ES-I3 (cell line): ENCODE measurements around the gene MAST4.

Experiments used
- H3K36me3 ChIP-seq: 2 replicates; pipeline ENCODE4 v1.6.1; 2013; ENCODE audit warnings: mild to moderate bottlenecking, low read length, control low read depth, moderate library complexity; ENCODE audit not compliant: insufficient read depth
- H3K4me1 ChIP-seq: 2 replicates; pipeline ENCODE4 v1.6.1; 2013; ENCODE audit warnings: mild to moderate bottlenecking, control low read depth, low read length; ENCODE audit not compliant: insufficient read depth
- H3K9ac ChIP-seq: 2 replicates; pipeline ENCODE4 v1.6.1; 2013; ENCODE audit warnings: low read depth, mild to moderate bottlenecking, low read length, moderate library complexity
- H3K9me3 ChIP-seq: 2 replicates; pipeline ENCODE4 v1.6.1; 2013; ENCODE audit warnings: mild to moderate bottlenecking, low read length, moderate library complexity; ENCODE audit not compliant: control insufficient read depth, insufficient read depth

MAST4 gene

DNA sequence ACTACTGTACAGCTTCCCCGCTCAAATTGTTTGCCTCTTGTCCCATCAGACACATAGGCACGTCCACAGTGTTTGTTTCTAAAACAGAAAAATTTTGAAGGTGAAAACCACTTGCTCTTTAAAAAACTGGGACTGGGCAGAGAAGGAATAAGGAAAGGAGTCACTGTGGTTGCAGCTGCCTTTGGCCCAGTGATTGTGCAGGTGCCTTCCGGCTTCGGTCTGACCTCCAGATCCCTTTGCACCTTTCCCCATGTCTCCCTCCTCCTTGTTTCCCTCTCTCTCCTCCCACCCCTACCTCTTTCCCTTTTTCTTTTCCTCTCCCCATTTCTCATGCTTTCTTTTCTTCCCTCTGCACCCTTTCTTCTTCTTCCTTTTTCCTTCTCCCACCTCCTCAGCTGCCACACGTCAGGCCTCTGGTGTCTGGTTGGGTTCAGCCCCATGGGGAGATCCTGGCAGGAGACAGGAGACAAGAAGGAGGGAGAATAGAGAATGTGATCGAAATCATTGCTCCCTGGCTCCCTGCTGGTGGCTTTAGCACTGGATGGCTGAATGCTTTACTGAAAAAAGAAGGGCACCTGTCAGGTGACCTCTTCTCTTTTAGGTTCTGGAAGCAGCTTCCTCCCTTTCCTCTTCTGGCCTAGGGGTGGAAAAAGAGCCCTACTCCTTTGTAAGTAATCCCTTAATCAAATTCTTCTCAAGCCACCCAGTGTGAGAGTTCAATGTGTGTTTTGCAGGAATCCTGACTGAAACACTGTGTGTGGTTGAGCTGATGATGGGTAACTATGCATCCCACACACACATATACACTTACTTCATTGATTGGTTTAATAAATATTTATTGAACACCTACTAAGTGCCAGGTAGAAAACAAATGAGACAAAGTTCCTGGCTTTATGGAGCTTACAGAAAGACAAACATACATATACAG is 267.3 kb downstream of the MAST4 start:
- Histone ChIP-seq H3K9ac (no peak overlapping the region), H3K9me3 (no peaks in the 10 kb centered on the region), H3K4me1 (peaks cover 36% of the 10 kb centered on the region; the same call in 1 of the 2 replicates), H3K36me3 (no peaks in the 10 kb centered on the region)

GRCh38 chr5:66864240-66864884 is 268.2 kb downstream of the MAST4 start:
- Histone ChIP-seq H3K9me3 (no peaks in the 10 kb centered on the region), H3K9ac (peak overlapping the region; percentile 21; the same call in 1 of the 2 replicates), H3K4me1 (peaks cover 36% of the 10 kb centered on the region; the same call in 1 of the 2 replicates), H3K36me3 (no peaks in the 10 kb centered on the region)

DNA sequence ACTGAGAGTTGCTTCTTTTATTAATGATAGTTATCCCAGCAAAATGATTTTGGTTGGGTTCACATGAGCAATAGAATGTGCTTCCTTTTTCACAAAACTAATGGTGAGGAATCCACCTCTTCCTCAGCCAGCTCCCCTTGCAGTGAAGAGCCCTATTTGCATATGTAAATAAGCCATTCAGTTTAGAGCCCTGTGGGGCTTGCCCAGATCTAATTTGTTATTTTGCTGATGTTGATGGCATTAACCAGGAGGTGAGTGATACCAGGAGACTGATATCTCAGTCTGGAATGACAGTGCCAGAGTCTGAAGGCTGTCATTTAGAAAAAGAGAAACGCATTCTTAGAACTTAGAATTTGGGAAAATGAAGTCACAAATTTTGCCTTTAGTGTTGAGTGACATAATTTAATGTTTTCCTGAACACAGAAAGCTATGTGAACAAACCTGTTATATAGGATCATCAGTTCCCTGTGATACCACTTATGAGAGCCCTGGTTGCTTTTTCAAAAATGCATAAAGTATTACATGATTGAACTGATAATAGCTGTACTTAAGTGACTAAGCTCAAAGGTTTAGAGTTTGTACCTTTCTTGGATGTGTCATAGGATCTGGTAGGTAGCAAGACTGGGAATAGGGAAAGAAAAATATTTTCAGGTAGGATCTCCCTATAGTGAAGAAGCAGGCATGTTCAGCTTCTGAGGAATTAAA is 271.6 kb downstream of the MAST4 start:
- no peak overlapping the region for H3K9ac ChIP-seq
- H3K4me1 ChIP-seq = peaks cover 27% of the 10 kb centered on the region; the same call in 1 of the 2 replicates

GRCh38 chr5:66869347-66869746 is 273.2 kb downstream of the MAST4 start:
- Histone ChIP-seq H3K9me3 (no peaks in the 10 kb centered on the region), H3K36me3 (no peaks in the 10 kb centered on the region), H3K9ac (no peak overlapping the region), H3K4me1 (peaks cover 13% of the 10 kb centered on the region; the same call in 1 of the 2 replicates)

More for the DNA sequence above, 271.6 kb downstream of the MAST4 start:
- H3K36me3 ChIP-seq = no peaks in the 10 kb centered on the region
- no peaks in the 10 kb centered on the region for H3K9me3 ChIP-seq

GRCh38 chr5:66870708-66871107 is 274.5 kb downstream of the MAST4 start:
- no peak overlapping the region for H3K9ac ChIP-seq
- H3K9me3 ChIP-seq = no peaks in the 10 kb centered on the region
- H3K36me3 ChIP-seq = no peaks in the 10 kb centered on the region
- H3K4me1 ChIP-seq = peaks cover 11% of the 10 kb centered on the region; the same call in 1 of the 2 replicates

DNA sequence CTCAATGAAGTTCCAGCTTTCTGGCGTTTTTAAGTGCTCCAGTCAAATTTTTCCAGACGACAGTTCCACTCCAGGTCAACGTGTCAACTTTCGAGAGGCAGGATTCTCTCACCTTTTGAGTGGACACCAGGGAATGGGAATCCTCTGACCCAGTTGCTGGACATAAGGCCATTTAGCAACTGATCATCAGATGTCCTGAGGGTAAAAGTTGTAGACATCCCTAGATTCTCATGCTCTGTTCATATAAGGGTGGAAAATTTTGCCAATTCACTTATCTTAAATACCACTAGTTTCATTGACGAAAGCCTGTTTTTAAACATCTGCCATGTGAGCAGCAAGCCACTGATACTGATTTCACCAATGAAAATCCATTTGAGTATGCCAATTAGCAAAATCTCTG is 275.5 kb downstream of the MAST4 start:
- Histone ChIP-seq H3K9ac (no peak overlapping the region), H3K36me3 (no peaks in the 10 kb centered on the region), H3K4me1 (peaks cover 11% of the 10 kb centered on the region; the same call in 1 of the 2 replicates)

GRCh38 chr5:66872736-66873331 is 276.6 kb downstream of the MAST4 start:
- H3K4me1 ChIP-seq = peaks cover 5% of the 10 kb centered on the region; the same call in 1 of the 2 replicates
- H3K9ac ChIP-seq = no peak overlapping the region
- no peaks in the 10 kb centered on the region for H3K9me3 ChIP-seq
- H3K36me3 ChIP-seq = no peaks in the 10 kb centered on the region

More for the DNA sequence above, 275.5 kb downstream of the MAST4 start:
- no peaks in the 10 kb centered on the region for H3K9me3 ChIP-seq

DNA sequence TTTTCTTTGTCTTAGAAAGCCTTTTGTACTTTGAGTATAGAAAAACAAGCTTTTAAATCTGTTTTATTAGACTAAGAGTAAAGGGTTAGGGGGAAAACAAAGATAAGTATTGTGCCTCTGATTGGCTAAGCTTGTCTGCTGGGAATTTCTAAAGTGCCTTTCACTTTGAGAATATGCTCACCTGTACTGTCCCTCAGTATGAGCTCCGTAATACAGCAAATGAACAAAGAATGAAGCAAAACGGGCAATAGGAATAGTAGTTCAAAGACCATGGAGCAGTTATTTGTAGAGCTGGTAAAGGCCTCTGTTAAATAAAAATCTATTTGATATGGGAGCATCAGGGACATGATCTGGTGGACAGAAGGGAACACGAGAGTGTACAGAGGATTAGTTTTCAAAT is 277.8 kb downstream of the MAST4 start:
- no peaks in the 10 kb centered on the region for H3K9me3 ChIP-seq
- H3K9ac ChIP-seq = no peak overlapping the region
- H3K4me1 ChIP-seq = peaks cover 4% of the 10 kb centered on the region; the same call in 1 of the 2 replicates
- no peaks in the 10 kb centered on the region for H3K36me3 ChIP-seq

DNA sequence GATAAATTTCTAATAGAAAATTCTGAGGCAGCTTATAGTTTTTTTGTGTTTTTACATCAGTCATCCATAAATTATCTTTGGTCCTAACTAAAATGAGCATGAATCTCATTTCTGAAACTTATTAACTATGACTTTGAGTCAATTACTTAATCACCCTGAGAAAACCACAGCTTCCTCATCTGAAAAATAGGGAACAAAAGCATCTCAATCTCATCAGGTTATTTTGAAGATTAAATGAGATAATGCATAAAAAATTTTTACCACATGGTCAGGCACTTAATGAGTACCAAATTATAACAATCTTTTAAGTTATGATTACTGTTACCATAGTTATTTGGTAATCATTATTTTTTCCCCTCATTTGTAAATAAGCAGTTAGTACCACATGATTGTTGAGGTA is 279.1 kb downstream of the MAST4 start:
- Histone ChIP-seq H3K9ac (no peak overlapping the region), H3K9me3 (no peaks in the 10 kb centered on the region), H3K4me1 (peaks cover 4% of the 10 kb centered on the region; the same call in 1 of the 2 replicates), H3K36me3 (no peaks in the 10 kb centered on the region)

DNA sequence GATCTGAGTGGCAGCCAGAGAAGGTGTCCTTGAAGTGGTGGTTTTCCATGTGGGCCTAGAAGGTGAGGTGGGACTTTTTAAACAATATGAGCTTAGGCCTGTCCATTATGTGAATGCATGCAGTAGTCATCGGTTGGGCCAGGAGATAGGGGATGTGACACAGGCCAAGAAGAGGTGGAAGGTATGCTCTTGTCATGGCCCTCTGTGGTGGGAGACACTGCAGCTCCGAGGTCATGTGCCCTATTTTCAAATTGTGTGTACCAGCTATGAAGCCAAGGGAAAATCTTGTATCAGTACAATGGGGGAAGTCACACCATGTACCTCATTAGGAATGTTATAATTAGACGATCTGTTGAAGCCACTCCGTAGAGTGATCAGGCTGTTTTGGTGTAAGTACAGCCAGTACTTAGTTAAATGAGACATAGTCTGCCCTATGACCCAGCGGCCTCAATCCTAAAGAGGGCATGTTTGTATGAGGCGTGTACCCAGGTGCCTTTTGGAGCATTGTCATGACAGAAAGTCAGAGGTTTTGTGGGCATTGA is 280.1 kb downstream of the MAST4 start:
- Histone ChIP-seq H3K9ac (no peak overlapping the region), H3K36me3 (no peaks in the 10 kb centered on the region), H3K4me1 (peaks cover 4% of the 10 kb centered on the region; the same call in 1 of the 2 replicates), H3K9me3 (no peaks in the 10 kb centered on the region)

- Histone ChIP-seq H3K36me3 (no peaks in the 10 kb centered on the region), H3K4me1 (peaks cover 3% of the 10 kb centered on the region; the same call in 1 of the 2 replicates), H3K9me3 (no peaks in the 10 kb centered on the region), H3K9ac (no peak overlapping the region)
Observed at GRCh38 chr5:66877843-66878242, 281.6 kb downstream of the MAST4 start.

- H3K36me3 ChIP-seq = no peaks in the 10 kb centered on the region
- peaks cover 4% of the 10 kb centered on the region; the same call in 1 of the 2 replicates for H3K4me1 ChIP-seq
- H3K9ac ChIP-seq = no peak overlapping the region
- H3K9me3 ChIP-seq = no peaks in the 10 kb centered on the region
Observed at GRCh38 chr5:66880401-66880800, 284.2 kb downstream of the MAST4 start.

DNA sequence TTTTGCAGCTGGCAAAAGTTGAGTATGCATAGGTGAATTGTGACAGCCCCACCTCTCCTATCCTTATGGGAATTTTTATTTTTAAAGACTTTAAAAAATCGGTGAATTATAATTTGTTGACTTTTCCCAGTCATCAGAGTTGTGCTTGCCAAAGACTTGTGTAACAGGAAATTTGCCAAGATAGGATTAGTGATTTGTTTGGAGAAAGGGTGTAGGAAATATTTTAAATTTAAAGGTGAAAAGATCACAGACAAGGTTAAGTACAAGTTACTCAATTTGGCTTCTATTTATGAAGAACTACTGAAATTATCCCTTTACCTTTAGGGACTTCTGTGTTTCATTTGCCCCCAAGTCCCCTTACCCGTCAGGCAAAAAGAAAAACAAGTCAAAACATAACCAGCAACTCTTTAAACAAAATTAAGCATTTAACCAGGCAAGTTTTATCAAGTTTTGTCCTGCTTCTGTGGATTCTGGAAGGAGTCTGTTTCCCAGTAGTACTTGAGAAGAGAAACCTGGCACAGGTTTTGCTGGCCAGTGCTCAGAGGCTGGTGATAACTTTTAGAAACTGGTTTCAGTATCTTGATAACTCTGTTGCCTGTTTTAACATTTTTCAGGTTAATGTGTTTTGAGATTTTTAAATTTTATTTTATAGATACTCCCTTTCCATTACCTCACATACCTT is 285.4 kb downstream of the MAST4 start:
- Histone ChIP-seq H3K9ac (no peak overlapping the region), H3K36me3 (no peaks in the 10 kb centered on the region), H3K4me1 (peaks cover 4% of the 10 kb centered on the region; the same call in 1 of the 2 replicates), H3K9me3 (no peaks in the 10 kb centered on the region)
